LNCAP (cell line): Measurements from ENCODE around the gene MBTPS1.

Experiments
- TF ChIP-seq, protein P1 (sequence below): fragments of 450-650 bp; IDR thresholded peaks from 2 replicates; pipeline ENCODE4 v1.5.1; 2017; ENCODE audit warnings: mild to moderate bottlenecking

The MBTPS1 gene

DNA sequence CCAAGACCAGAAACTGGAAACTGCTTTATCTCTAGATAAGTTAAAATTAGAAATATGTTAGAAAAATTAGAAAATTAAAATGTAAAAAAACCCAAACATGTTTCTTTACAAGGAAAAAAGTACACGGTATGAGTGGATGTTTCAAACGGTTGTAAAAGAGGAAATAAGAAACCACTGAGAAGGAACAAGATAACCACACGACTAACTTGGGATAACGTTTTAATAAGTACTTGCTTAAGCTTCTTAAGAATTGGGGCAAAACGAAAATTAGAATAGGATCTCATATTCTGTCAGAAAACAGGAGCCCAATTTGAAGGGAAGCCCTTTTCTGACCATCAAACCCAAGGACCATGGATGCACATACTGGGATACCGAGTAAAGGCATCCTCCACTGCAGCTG lies 31.0 kb downstream of the MBTPS1 start:
- TF ChIP-seq, protein P1, sequence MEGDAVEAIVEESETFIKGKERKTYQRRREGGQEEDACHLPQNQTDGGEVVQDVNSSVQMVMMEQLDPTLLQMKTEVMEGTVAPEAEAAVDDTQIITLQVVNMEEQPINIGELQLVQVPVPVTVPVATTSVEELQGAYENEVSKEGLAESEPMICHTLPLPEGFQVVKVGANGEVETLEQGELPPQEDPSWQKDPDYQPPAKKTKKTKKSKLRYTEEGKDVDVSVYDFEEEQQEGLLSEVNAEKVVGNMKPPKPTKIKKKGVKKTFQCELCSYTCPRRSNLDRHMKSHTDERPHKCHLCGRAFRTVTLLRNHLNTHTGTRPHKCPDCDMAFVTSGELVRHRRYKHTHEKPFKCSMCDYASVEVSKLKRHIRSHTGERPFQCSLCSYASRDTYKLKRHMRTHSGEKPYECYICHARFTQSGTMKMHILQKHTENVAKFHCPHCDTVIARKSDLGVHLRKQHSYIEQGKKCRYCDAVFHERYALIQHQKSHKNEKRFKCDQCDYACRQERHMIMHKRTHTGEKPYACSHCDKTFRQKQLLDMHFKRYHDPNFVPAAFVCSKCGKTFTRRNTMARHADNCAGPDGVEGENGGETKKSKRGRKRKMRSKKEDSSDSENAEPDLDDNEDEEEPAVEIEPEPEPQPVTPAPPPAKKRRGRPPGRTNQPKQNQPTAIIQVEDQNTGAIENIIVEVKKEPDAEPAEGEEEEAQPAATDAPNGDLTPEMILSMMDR: no peak

DNA sequence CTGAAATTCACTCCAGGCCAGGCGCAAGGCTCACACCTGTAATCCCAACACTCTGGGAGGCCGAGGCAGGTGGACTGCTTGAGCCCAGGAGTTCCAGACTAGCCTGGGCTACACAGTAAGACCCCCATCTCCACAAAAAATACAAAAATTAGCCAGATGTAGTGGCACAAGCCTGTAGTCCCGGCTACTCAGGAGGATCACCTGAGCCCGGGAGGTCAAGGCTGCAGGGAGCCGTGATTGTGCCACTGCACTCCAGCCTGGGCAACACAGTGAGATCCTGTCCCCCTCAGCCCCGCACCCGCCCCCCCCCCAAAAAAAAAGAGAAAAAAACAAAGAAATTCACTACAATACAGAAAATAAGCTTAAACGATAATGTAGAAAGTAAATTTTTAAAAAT lies 31.5 kb downstream of the MBTPS1 start:
- TF ChIP-seq, protein P1: no peak

DNA sequence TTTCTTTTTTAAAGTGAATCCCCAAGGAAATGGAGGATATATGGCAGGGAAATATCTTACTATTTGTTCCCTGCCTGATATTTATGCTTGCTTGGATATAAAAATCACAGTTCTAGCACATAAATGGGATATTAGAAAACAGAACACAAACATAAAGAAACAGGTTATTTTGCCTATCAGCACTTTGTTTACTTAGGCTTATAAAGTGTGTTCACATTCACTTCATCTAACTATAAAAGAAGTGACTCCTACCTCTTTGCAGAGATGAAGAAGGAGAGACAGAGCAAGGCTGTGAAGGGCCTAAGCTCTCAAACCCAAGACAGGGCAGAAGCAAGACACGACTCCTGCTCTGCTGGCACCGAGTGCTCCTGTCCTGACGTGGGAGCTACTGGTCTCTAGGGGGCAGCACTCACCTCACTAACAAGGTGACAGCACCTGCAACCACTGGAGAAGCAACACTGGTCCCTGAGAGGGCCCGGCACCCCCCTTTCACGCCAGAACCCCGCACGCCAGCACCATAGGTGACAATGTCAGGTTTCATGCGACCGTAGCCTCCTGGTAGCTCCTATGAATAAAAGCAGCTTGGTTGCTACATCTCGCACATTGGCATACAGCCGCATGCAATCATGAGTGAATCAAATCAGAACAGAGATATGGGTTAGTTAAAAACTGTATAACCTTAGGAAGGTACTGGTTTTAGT lies 32.0 kb downstream of the MBTPS1 start:
- TF ChIP-seq, protein P1: peak; percentile 86

DNA sequence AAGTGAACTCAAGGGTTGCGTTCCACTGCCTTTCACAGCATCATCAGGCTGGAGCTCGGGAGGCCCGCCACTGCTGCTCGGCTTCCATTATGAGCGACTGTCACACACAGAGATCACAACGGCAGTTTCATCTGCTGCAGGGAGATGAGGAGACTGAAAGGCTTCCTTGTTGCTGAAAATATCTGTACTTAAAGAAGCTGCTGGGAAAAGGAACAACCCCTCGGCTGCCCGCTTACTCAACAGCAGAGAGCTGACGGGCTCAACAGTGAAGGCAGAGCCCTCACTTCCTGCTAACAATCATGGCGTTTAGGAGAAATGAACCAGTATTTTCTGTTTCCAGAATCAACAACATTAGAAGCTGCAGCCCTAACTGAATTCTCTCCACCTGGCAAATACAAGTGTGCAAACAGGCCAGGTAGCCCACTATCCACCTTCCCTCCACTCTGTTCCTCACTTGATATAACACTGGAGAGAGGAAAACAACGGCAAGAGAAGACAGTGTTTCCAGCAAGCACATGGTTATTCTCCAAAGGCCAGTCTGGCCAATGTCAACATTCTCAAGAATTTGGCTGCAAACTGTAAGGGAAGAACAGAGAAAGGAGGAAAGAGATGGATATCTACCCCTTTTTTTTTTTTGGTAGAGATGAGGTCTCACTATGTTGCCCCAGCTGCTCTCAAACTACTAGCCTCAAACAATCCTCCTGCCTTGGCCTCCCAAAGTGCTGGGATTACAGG lies 33.7 kb downstream of the MBTPS1 start:
- TF ChIP-seq, protein P1: no peak

DNA sequence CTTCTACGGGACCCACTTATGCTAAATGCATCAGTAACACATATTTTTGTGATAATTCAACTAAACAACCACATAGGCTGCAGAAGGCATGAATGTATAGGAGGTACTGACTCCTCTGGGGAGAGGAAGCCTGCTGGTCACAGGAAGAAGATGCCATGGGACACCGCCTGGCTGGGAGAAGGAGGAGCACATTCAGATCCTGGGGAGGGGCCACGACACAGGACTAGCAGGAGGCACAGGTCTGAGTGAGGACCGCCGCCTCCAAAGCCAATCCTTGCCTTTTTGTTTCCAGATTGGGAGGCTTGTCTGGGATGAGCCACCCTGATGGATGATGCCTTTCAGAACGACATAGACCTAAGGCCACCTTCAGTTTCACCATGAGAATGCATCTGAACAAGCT lies 34.6 kb downstream of the MBTPS1 start:
- TF ChIP-seq, protein P1: no peak

DNA sequence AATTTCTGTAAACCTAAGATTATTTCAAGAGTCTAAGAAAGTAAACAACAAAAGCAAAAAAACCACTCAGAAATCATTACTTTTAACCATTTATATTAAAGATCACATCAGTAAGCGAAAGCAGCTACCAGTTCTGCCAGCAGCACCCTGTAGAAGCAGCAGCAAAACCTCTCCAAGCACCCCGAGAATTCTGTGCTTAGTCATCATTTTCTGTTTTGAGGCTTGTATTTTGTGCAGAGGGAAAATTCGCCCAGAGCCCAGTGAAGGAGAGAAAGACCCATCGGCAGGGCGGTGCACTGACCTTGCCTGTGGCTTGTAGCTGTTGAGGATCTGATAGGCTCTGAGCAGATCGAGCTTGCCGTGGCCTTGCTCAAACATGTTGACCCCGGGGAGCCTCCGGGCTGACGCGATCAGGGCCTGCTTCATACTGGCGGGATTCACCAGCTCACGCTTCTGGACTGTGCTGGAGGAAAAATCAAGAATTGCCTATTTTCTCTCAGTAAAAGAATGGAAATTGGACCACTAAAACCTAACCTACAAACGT lies 35.2 kb downstream of the MBTPS1 start:
- TF ChIP-seq, protein P1: no peak

DNA sequence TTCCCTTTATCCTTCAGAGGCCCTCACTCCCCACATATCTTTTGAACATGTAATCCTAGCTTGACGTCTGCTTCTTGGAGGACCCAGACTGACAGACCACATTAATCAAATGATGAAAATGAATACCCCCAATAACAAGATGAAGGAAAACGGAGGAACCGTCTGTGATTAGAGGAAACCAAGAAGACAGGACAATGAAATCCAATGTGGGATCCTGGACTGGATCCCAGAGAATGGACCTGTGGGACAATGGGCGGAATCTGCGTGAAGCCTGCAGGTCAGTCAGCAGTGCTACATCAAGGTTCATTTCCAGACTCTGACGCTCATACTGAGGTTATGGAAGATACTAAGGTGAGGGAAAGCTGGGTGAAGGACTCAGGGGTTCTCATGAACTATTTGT lies 35.9 kb downstream of the MBTPS1 start:
- TF ChIP-seq, protein P1: no peak
